Astrocyte (in vitro differentiated cells and primary cell): Measurements from ENCODE around the gene TAL1. TPM values are rescaled to one million over a fixed set of nuclear protein-coding genes. Genes with fewer than 3 reads are reported as not detected.

Experiments
- DNase-seq: peaks from one replicate; pipeline ENCODE4 v3.0.0-alpha.2; 2010; ENCODE audit warnings: low read depth
- FAIRE-seq: peaks from 2 replicates; lab custom pipeline; 2011; peaks lifted over from hg19 to GRCh38; lab: Jason Lieb, UNC
- H2AFZ ChIP-seq: 2 replicates; pipeline ENCODE4 v1.6.0; 2012; ENCODE audit warnings: low read depth, low read length, inconsistent platforms
- H3K27ac ChIP-seq: 2 replicates; pipeline ENCODE4 v1.5.1; 2011; ENCODE audit warnings: low read depth, low read length, inconsistent platforms
- H3K27me3 ChIP-seq: 2 replicates; pipeline ENCODE4 v1.6.0; 2011; ENCODE audit warnings: low read length, inconsistent platforms; ENCODE audit not compliant: insufficient read depth
- H3K36me3 ChIP-seq: 2 replicates; pipeline ENCODE4 v1.5.1; 2011; ENCODE audit warnings: low read length, inconsistent platforms; ENCODE audit not compliant: insufficient read depth
- H3K4me1 ChIP-seq: 2 replicates; pipeline ENCODE4 v1.5.1; 2011; ENCODE audit warnings: low read length, inconsistent platforms; ENCODE audit not compliant: insufficient read depth
- H3K4me2 ChIP-seq: 2 replicates; pipeline ENCODE4 v1.6.0; 2012; ENCODE audit warnings: low read length, inconsistent platforms
- H3K4me3 ChIP-seq: 2 replicates; pipeline ENCODE4 v1.5.1; 2011; ENCODE audit warnings: low read depth, mild to moderate bottlenecking, low read length, inconsistent platforms; ENCODE audit not compliant: insufficient read depth
- H3K79me2 ChIP-seq: 2 replicates; pipeline ENCODE4 v1.6.0; 2012; ENCODE audit warnings: mild to moderate bottlenecking, low read length, inconsistent platforms; ENCODE audit not compliant: insufficient read depth
- H3K9ac ChIP-seq: 2 replicates; pipeline ENCODE4 v1.6.0; 2012; ENCODE audit warnings: mild to moderate bottlenecking, low read length, inconsistent platforms
- H3K9me3 ChIP-seq: 2 replicates; pipeline ENCODE4 v1.5.1; 2012; ENCODE audit warnings: low read depth, mild to moderate bottlenecking, low read length, inconsistent platforms; ENCODE audit not compliant: insufficient read depth
- H4K20me1 ChIP-seq: 2 replicates; pipeline ENCODE4 v1.6.0; 2012; ENCODE audit warnings: low read length, inconsistent platforms; ENCODE audit not compliant: insufficient read depth
- H3K27ac Mint-ChIP-seq: one replicate; pipeline ENCODE4 v1.8.0; 2021; ENCODE audit warnings: mild to moderate bottlenecking, mixed read lengths; ENCODE audit not compliant: unreplicated experiment
- H3K27me3 Mint-ChIP-seq: one replicate; pipeline ENCODE4 v1.8.0; 2021; ENCODE audit warnings: low read depth, mixed read lengths; ENCODE audit not compliant: unreplicated experiment
- H3K36me3 Mint-ChIP-seq: one replicate; pipeline ENCODE4 v1.8.0; 2021; ENCODE audit warnings: low read depth, mixed read lengths; ENCODE audit not compliant: unreplicated experiment
- H3K4me1 Mint-ChIP-seq: one replicate; pipeline ENCODE4 v1.8.0; 2021; ENCODE audit warnings: low read depth, mixed read lengths; ENCODE audit not compliant: unreplicated experiment
- H3K4me3 Mint-ChIP-seq: one replicate; pipeline ENCODE4 v1.8.0; 2021; ENCODE audit warnings: mild to moderate bottlenecking, moderate library complexity, mixed read lengths; ENCODE audit not compliant: unreplicated experiment
- H3K9me3 Mint-ChIP-seq: one replicate; pipeline ENCODE4 v1.8.0; 2021; ENCODE audit warnings: mild to moderate bottlenecking, mixed read lengths; ENCODE audit not compliant: unreplicated experiment
- EZH2 ChIP-seq: IDR thresholded peaks from 2 replicates; pipeline ENCODE4 v1.6.1; 2012; ENCODE audit warnings: mild to moderate bottlenecking, low read length, inconsistent platforms; ENCODE audit not compliant: insufficient read depth
- total RNA-seq: library from RNA; stranded (reverse); gene quantifications from 2 replicates; pipeline ENCODE4 v1.2.1, GENCODE V29; 2021
- TF ChIP-seq, protein P1 (sequence below): IDR thresholded peaks from 2 replicates; pipeline ENCODE4 v1.5.1; 2011; ENCODE audit warnings: low read depth, mild to moderate bottlenecking, inconsistent platforms, low read length, moderate library complexity; ENCODE audit not compliant: insufficient read depth

The TAL1 gene
- total RNA-seq, 1 donor from 2014 or later, result 0.14 TPM

DNA sequence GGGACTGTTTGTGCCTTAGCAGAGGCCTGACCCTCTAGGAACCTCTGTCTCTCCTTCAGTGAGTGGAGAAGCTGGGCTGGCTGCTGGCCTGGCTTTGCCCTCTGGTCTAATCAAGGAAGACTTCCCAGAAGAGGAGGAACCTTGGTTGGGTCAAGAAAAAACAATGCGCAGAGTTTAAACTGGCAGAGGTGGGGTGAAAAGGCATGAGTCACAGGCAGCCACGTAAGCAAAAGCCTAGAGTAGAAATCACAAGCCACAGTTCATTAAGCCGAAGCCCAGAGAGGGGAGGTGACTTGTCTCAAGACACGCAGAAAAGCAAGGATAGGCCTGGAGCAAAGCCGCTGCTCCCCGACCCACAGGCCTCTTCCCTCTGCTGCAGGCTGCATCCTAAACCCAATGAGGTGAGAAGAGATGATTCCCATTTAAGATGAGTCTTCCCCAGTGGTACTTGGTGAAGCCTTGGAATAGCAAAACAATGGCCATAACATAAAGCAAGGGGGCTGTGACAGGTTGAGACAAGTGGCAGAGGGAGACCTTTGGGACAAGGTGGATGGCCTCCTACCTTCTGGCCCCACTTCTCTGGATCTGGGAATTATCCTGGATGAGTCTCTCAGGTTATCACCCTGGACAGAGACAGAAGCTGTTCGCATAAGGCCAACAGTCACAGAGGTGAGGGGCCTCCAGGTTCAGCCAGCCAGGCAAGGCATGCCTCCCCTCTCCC lies 49.9 kb downstream of the TAL1 start:
- H3K4me3 ChIP-seq, result no peak overlapping the region
- H3K36me3 ChIP-seq, result no peaks in the 10 kb centered on the region
- FAIRE-seq (no peak), DNase-seq (peak; percentile 61)
- Mint-ChIP-seq H3K4me1 (peaks cover 12% of the 10 kb centered on the region), H3K9me3 (peaks cover 4% of the 10 kb centered on the region), H3K4me3 (no peak overlapping the region), H3K36me3 (peaks cover 3% of the 10 kb centered on the region), H3K27ac (no peak overlapping the region), H3K27me3 (peaks cover 35% of the 10 kb centered on the region)
- H3K4me2 ChIP-seq, result no peak overlapping the region
- H3K9ac ChIP-seq, result no peak overlapping the region
- H3K79me2 ChIP-seq, result no peaks in the 10 kb centered on the region
- H3K27ac ChIP-seq, result no peak overlapping the region
- no peak for TF ChIP-seq EZH2
- TF ChIP-seq, protein P1, sequence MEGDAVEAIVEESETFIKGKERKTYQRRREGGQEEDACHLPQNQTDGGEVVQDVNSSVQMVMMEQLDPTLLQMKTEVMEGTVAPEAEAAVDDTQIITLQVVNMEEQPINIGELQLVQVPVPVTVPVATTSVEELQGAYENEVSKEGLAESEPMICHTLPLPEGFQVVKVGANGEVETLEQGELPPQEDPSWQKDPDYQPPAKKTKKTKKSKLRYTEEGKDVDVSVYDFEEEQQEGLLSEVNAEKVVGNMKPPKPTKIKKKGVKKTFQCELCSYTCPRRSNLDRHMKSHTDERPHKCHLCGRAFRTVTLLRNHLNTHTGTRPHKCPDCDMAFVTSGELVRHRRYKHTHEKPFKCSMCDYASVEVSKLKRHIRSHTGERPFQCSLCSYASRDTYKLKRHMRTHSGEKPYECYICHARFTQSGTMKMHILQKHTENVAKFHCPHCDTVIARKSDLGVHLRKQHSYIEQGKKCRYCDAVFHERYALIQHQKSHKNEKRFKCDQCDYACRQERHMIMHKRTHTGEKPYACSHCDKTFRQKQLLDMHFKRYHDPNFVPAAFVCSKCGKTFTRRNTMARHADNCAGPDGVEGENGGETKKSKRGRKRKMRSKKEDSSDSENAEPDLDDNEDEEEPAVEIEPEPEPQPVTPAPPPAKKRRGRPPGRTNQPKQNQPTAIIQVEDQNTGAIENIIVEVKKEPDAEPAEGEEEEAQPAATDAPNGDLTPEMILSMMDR, result no peak
- H3K27me3 ChIP-seq, result no peaks in the 10 kb centered on the region
- H4K20me1 ChIP-seq, result no peaks in the 10 kb centered on the region
- no peaks in the 10 kb centered on the region for H3K9me3 ChIP-seq
- H2AFZ ChIP-seq, result peak overlapping the region; percentile 47
- peaks cover 4% of the 10 kb centered on the region for H3K4me1 ChIP-seq

DNA sequence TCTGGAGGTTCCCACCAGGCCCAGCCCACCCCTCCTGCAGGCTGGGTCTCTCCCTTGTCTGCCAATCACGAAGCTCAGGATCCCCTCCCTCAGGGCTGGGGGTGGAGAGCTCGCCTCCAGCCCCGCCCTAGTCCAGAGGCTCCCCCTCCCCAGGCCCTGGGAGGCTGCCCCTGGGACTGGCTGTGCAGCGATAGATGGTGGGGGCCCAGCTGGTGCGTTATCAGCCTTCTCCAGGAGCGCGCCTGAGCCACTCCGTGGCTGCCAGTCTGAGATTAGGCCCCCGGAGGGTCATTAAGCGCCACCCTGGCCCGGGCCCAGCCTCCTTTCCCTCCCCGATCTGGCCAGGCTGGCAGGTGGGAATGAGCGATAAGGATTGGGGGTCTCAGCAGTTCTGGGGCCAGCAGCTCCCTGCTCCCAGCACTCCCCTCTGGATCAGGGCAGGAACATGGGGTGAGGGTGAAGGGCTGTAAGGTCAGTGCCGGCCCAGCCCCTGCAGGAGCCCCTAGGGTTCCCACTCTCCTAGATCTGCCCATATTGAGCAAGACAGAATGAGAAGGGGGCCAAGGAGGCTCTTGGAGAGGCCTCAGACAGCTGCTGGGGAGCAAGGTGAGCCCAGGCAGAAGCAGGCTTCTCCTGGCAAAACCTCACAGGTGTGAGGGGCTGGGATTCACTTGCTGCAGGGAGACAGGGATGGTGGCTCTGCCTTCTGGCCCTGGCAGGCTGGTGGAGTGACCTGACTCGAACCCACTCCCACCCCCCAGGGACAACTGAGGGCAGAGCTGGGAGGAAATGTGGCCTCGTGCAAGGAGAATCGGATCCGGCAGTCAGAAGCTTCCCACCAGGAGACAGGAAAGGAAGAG lies 50.7 kb downstream of the TAL1 start:
- peak overlapping the region; percentile 47 for H2AFZ ChIP-seq
- H3K27ac ChIP-seq, result no peak overlapping the region
- no peaks in the 10 kb centered on the region for H3K36me3 ChIP-seq
- Mint-ChIP-seq H3K27ac (no peak overlapping the region), H3K27me3 (peaks cover 30% of the 10 kb centered on the region), H3K9me3 (peaks cover 4% of the 10 kb centered on the region), H3K4me3 (no peak overlapping the region), H3K4me1 (peaks cover 12% of the 10 kb centered on the region), H3K36me3 (peaks cover 3% of the 10 kb centered on the region)
- no peak for FAIRE-seq
- H3K9ac ChIP-seq, result peak overlapping the region; percentile 14
- no peaks in the 10 kb centered on the region for H3K27me3 ChIP-seq
- H3K4me2 ChIP-seq, result no peak overlapping the region
- peaks cover 4% of the 10 kb centered on the region for H3K4me1 ChIP-seq
- H4K20me1 ChIP-seq, result no peaks in the 10 kb centered on the region
- DNase-seq, result no peak
- H3K4me3 ChIP-seq, result no peak overlapping the region
- no peaks in the 10 kb centered on the region for H3K9me3 ChIP-seq
- no peak for TF ChIP-seq EZH2
- TF ChIP-seq, protein P1, result no peak
- no peaks in the 10 kb centered on the region for H3K79me2 ChIP-seq
